Stimulated activated naive B cell treated with anti-CD40 and anti-IgM and Interleukin-4, amounts not matched to agents 10 μg/mL and 1 μg/mL and 100 μg/mL, for 72 hours (primary cell): ENCODE measurements around the gene PXYLP1.

ENCODE experiments used
- ATAC-seq, 2 donors: fragments of 150-1000 bp; cut with Tn5 transposase; replicated peaks; 2 replicates each; pipeline ENCODE4 v1.10.0; 2021; ENCODE audit warnings: moderate library complexity in 1 of 2
- DNase-seq: peaks from one replicate; pipeline ENCODE4 v3.0.0; 2021
- H3K27ac Mint-ChIP-seq: one replicate; pipeline ENCODE4 v1.8.0; 2022; ENCODE audit warnings: mild to moderate bottlenecking, mixed read lengths
- H3K27me3 Mint-ChIP-seq, 2 donors: one replicate each; pipeline ENCODE4 v1.8.0; 2022; ENCODE audit warnings: mixed read lengths in 2 of 2
- H3K36me3 Mint-ChIP-seq, 2 donors: one replicate each; pipeline ENCODE4 v1.8.0; 2022; ENCODE audit warnings: mixed read lengths in 2 of 2, mild to moderate bottlenecking in 1 of 2
- H3K4me1 Mint-ChIP-seq, 2 donors: one replicate each; pipeline ENCODE4 v1.8.0; 2022; ENCODE audit warnings: mixed read lengths in 2 of 2, mild to moderate bottlenecking in 1 of 2
- H3K4me3 Mint-ChIP-seq, 2 donors: one replicate each; pipeline ENCODE4 v1.8.0; 2022; ENCODE audit warnings: mild to moderate bottlenecking in 2 of 2, mixed read lengths in 2 of 2, moderate library complexity in 1 of 2
- H3K9me3 Mint-ChIP-seq, 2 donors: one replicate each; pipeline ENCODE4 v1.8.0; 2022; ENCODE audit warnings: mixed read lengths in 2 of 2, mild to moderate bottlenecking in 1 of 2

Gene PXYLP1

DNA sequence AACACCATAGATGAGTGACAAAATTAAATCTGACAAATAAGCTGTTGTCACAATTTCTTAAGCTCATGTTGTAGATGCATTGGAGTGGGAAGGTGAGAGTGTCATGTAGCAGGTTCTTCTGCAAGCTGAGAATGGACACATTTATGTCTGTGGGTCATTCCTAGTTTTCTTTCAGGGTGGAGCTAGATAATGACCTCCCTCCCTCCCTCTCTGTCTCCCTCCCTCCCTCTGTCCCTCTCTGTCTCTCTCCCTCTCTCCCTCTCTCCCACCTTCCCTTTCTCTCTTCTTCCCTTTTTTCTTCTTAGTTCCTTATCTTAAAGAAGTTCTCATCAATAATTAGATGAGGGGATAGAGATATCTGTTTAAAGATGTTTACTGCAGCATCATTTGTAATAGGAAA lies 36.0 kb downstream of the PXYLP1 start:
- Mint-ChIP-seq H3K36me3 (no peaks in the 10 kb centered on the region), H3K4me1 (peaks cover 12 to 23% of the 10 kb centered on the region in 2 donors), H3K27me3 (no peaks in the 10 kb centered on the region), H3K27ac (peak overlapping the region; percentile 68), H3K9me3 (no peaks in the 10 kb centered on the region), H3K4me3 (peak overlapping the region; percentile 84 to 90)
- no peak for DNase-seq
- no peak for ATAC-seq

DNA sequence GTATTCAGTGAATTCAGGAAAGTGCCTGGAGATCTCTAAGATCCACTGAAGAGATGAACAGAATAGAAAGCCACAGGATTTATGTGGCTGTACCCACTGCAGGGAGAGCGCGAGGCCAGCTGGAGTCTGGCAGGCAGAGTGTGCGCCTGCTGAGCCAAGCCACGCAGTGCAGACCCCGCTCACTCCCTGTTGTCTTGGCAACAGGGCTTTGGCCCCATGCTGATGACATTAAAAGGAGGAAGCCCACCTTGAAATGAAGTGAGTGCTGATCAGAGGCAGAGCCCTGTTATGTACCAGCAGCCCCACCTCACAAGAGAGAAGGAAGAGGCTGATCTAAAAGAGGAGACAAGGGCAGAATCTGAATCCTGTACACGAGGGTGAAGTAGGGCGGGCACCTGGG lies 36.7 kb downstream of the PXYLP1 start:
- Mint-ChIP-seq H3K27me3 (no peaks in the 10 kb centered on the region), H3K4me3 (no peak overlapping the region), H3K36me3 (no peaks in the 10 kb centered on the region), H3K9me3 (no peaks in the 10 kb centered on the region), H3K27ac (no peak overlapping the region), H3K4me1 (peaks cover 12 to 23% of the 10 kb centered on the region in 2 donors)
- no peak for DNase-seq
- ATAC-seq, result no peak

DNA sequence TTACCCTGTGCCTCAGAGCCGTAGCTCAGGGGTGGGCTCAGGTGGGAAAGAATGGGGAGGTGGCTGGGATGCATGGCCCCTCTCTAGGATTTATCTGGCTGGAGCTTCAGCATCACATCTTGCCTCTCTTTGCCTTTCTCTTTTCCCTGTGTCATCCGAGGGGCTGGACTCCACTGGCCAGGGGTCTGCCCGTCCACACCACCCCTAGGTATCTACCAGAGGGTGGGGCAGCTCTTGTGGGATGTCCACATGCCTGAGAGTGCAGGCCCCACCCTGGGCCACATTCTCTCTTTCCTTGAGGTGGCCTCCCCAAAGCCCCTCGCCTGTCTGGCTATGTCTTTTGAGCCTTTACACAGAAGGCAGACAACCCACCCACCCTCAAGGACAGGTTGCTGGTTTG lies 37.2 kb downstream of the PXYLP1 start:
- H3K27ac Mint-ChIP-seq, result no peak overlapping the region
- no peaks in the 10 kb centered on the region for H3K9me3 Mint-ChIP-seq
- no peaks in the 10 kb centered on the region for H3K36me3 Mint-ChIP-seq
- H3K4me1 Mint-ChIP-seq, result peaks cover 12 to 23% of the 10 kb centered on the region in 2 donors
- no peaks in the 10 kb centered on the region for H3K27me3 Mint-ChIP-seq
- no peak overlapping the region for H3K4me3 Mint-ChIP-seq
- DNase-seq (no peak), ATAC-seq (no peak)

DNA sequence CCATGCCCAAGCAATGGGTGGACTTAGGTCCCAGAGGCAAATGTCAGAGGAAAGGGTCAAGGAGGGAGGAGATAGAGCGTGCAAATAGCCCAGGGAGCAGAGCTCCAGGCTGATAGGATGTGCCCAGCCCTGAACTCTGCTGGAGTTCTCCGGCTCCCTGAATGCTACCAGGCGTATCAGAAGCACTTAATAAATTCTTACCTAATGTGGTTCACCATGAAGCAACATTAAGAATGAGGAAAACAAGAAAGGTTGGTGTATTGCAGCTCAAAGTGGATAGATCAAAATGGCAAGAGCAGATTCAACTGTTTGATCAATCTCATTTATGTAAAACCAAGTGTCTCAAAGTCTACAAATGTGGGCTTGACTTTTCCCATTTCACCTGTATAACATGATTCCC lies 38.3 kb downstream of the PXYLP1 start:
- H3K27ac Mint-ChIP-seq, result no peak overlapping the region

DNA sequence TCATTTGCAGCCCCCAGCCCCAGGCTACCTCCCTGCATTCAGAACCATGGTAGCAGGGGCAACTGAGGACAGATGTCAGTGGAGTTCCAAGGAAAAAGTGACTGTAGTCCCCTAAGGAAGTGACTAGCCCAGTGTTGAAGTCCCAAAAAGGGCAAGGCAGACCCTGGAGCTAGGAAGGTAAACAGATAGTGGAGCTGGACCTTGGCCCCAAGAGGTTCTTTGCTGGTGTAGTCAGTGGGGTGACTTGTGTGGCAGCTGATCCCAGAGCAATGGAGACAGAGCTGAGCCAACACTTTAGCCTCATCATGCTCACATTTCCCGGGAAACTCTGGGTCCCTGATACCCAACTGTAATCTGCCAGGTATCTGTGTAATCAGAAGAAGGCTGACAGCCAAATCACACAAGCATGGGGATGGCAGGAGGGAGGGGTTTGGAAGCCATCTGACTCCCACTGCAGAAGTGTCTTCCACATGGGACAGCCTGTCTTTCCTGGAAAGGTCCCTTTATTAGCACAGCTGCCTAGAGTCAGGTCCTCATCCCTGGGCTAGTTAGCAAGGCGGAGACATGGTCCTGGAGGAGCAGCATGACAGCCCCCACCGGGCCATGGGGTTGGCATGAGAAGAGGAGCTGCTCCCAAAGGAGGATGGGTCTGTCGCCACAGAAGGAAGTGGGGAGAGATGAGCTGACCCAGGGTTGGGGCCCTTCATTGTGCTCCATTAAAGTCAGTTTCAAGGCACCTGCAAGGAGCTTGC lies 39.8 kb downstream of the PXYLP1 start:
- H3K9me3 Mint-ChIP-seq, result no peaks in the 10 kb centered on the region
- no peak overlapping the region for H3K4me3 Mint-ChIP-seq
- H3K36me3 Mint-ChIP-seq, result peaks cover 0 to 2% of the 10 kb centered on the region in 2 donors
- H3K27ac Mint-ChIP-seq, result no peak overlapping the region
- ATAC-seq (no peak), DNase-seq (no peak)
- H3K27me3 Mint-ChIP-seq, result no peaks in the 10 kb centered on the region
- H3K4me1 Mint-ChIP-seq, result peaks cover 8 to 19% of the 10 kb centered on the region in 2 donors

More for the DNA sequence above, 38.3 kb downstream of the PXYLP1 start:
- Mint-ChIP-seq H3K9me3 (no peaks in the 10 kb centered on the region), H3K27me3 (no peaks in the 10 kb centered on the region), H3K4me1 (peaks cover 15 to 23% of the 10 kb centered on the region in 2 donors), H3K36me3 (peaks cover 0 to 2% of the 10 kb centered on the region in 2 donors), H3K4me3 (no peak overlapping the region)
- ATAC-seq, result no peak
- DNase-seq, result no peak

DNA sequence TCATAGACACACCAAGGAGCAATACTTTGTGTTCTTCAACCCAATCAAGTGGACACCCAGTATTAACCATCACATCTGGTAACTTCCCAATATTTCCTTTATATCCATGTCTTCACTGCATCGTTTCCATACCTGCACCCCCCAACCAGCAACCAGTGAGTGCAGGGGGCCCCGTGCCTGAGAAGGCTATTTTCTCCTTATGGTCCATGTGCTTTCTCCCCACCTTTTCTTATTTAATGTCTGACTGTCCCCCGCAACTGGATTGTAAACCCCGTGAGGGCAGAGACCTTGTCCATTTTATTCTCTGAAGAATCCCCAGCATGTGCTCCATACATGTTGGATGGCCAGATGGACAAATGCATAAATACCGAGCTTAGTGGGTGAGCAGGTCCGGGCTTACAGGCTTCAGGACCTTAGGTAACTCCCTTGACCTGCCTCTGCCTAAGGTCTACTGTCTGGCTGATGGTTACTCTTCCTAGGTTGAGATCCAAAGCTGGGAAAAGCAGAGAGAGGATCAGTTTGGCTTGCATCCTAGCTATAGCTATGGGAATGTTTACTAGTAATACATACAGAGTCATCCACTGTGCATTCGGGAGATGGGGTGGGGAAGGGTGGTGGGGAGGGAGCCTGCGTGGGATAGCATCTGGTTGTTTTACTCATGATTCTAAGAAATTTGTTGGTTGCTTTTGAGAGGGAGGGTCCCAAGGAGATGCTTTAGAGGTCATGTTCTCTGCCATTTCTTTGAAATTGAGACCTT lies 41.5 kb downstream of the PXYLP1 start:
- DNase-seq, result no peak
- Mint-ChIP-seq H3K27ac (no peak overlapping the region), H3K4me1 (peaks cover 3% of the 10 kb centered on the region in 2 donors), H3K36me3 (peaks cover 0 to 2% of the 10 kb centered on the region in 2 donors), H3K9me3 (no peaks in the 10 kb centered on the region), H3K27me3 (no peaks in the 10 kb centered on the region), H3K4me3 (no peak overlapping the region)
- no peak for ATAC-seq

DNA sequence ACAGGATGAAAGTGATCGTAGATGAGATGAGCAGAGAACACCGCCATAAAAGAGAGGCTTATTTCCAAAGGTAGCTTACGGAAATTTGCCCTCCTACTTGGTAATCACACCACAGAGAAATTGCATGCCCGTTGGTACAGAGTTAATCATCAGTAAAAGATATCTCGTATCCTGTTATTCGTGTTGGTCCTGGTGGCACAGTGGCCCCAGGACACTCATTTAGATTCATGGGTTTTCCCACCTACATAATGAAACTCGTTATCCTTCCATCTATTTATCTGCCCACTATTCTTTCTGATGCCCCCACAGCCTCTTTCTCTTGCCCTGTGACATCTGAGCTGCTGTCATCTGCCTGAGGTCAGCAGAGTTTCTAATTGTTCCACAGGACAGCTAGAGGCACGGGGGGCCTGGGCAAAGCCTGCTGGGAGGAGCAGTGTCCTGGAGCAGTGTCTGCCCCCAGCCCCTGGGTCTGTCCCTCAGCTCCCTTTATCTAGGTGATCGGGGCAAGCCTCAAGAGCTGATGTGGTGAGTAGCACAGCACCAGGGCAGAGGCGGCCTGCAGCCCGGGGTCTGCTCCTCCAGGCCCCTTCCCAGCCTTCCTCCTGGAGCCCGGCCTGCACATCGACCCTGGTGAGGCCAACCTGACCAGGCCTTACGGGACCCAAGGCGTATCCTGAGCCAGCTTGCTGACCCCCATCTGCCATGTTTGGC lies 42.2 kb downstream of the PXYLP1 start:
- Mint-ChIP-seq H3K4me1 (peaks cover 0 to 3% of the 10 kb centered on the region in 2 donors), H3K4me3 (no peak overlapping the region), H3K27ac (no peak overlapping the region), H3K36me3 (peaks cover 0 to 2% of the 10 kb centered on the region in 2 donors), H3K27me3 (no peaks in the 10 kb centered on the region), H3K9me3 (no peaks in the 10 kb centered on the region)
- DNase-seq (no peak), ATAC-seq (no peak)

DNA sequence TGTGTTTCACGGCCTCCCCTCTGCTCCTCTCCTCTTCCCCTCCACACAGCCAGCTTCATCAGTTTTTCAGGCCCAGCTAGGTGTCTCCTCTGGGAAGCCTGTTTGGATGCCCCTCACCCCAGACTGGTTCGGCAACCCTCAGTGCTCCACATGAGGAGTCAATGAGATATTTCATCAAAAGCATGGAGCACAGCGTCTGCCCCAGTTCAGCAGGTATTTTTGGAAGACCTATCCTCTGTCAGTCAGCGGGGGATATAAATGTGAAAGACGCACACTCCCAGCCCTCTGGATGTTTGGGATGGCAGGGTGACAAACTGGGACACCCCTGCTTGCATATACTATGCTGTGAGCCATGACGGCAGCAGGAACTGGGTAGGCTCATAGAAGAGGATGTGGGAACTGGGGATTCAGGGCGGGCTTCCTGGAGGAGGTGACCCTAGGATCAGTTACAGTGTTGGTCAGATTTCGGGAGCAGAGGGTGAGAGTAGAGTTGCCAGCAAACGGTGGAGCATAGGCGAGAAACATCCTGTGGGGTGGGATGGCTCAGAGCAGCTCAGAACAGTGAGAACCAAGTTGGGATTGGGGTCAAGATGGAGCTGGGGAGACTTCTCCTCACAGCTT lies 42.9 kb downstream of the PXYLP1 start:
- Mint-ChIP-seq H3K9me3 (no peaks in the 10 kb centered on the region), H3K27me3 (no peaks in the 10 kb centered on the region), H3K4me1 (peaks cover 0 to 3% of the 10 kb centered on the region in 2 donors), H3K36me3 (peaks cover 0 to 2% of the 10 kb centered on the region in 2 donors), H3K27ac (no peak overlapping the region), H3K4me3 (no peak overlapping the region)
- ATAC-seq, result no peak
- no peak for DNase-seq

DNA sequence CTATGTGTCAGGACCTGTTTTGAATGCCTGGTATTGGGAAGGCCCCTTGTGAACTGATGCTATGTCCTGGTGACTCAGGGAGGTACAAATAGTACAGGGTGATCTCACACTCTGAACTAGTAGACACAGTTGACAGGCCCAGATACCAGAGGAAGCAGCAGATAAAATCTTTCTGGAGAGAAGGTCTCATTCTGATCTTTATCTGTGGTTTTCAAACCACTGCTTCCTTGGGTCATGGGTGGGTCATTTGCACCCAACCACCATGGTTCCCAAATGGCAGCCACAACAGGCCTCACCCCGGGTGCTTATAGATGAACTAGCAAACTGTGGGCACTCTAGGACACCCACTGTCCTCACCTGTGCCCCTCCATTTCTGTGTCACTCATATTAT lies 43.4 kb downstream of the PXYLP1 start:
- H3K4me3 Mint-ChIP-seq, result no peak overlapping the region
- DNase-seq (no peak), ATAC-seq (peak; percentile 53 to 70)
- peaks cover 0 to 3% of the 10 kb centered on the region in 2 donors for H3K4me1 Mint-ChIP-seq
- no peaks in the 10 kb centered on the region for H3K9me3 Mint-ChIP-seq
- no peak overlapping the region for H3K27ac Mint-ChIP-seq
- H3K36me3 Mint-ChIP-seq, result peaks cover 0 to 3% of the 10 kb centered on the region in 2 donors
- no peaks in the 10 kb centered on the region for H3K27me3 Mint-ChIP-seq

DNA sequence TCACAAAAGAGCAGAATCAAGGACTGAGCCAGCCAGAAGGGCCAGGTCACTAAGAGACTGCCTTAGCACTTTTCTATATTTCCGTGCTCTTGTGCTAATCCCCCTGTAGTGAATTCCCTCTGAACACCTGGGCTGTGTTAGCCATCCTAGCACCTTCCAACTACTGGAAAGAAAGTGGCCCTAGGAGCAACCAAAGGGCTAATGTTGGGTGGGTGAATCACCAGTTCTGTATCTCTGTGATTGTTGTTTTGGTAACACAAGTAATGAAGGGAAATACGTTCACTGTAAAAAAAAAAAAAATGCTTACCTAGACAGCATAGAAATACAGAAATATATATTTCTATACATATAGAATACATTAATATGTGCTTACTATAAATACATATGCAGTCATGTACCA lies 43.9 kb downstream of the PXYLP1 start:
- H3K36me3 Mint-ChIP-seq, result peaks cover 0 to 3% of the 10 kb centered on the region in 2 donors
- ATAC-seq (no peak), DNase-seq (no peak)
- H3K9me3 Mint-ChIP-seq, result no peaks in the 10 kb centered on the region
- H3K27me3 Mint-ChIP-seq, result no peaks in the 10 kb centered on the region
- H3K4me3 Mint-ChIP-seq, result no peak overlapping the region
- no peak overlapping the region for H3K27ac Mint-ChIP-seq
- peaks cover 0 to 3% of the 10 kb centered on the region in 2 donors for H3K4me1 Mint-ChIP-seq

DNA sequence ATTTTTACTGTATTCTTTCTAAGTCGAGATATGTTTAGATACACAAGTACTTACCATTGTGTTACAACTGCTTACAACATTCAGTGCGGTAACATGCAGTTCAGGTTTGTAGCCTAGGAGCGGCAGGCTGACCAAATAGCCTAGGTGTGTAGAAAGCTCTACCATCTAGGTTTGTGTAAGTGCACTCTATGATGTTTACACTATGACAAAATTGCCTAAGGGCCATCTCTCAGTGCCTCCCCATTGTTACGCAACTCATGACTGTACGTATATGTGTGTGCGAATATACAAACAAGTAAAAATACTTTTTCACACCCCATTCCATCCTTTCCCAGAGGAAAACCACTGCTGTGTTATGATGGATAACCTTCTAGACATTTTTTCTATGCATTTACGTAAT lies 44.3 kb downstream of the PXYLP1 start:
- peaks cover 0 to 3% of the 10 kb centered on the region in 2 donors for H3K4me1 Mint-ChIP-seq
- H3K4me3 Mint-ChIP-seq, result no peak overlapping the region
- peaks cover 0 to 3% of the 10 kb centered on the region in 2 donors for H3K36me3 Mint-ChIP-seq
- no peaks in the 10 kb centered on the region for H3K9me3 Mint-ChIP-seq
- ATAC-seq (no peak), DNase-seq (no peak)
- H3K27ac Mint-ChIP-seq, result no peak overlapping the region
- H3K27me3 Mint-ChIP-seq, result no peaks in the 10 kb centered on the region

DNA sequence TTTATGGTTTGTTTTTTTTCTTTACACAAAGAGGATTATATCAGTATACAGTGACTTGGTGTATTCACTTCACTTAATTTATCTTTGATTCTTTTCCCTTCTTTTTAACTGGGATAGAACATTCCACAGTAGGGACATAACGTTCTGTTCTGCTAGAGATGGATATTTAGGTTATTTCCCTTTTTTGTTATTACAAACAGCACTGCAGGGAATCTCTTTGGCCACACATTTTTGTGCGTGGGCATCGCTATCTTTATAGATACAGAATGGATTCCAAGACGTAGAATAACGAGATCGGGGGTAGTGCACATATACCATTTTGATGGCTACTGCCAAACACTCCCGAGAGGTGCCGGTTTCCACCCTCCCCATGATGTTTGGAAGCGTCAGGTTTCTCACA lies 44.8 kb downstream of the PXYLP1 start:
- peaks cover 0 to 3% of the 10 kb centered on the region in 2 donors for H3K4me1 Mint-ChIP-seq
- peaks cover 0 to 7% of the 10 kb centered on the region in 2 donors for H3K36me3 Mint-ChIP-seq
- DNase-seq (no peak), ATAC-seq (no peak)
- no peaks in the 10 kb centered on the region for H3K9me3 Mint-ChIP-seq
- no peaks in the 10 kb centered on the region for H3K27me3 Mint-ChIP-seq
- no peak overlapping the region for H3K4me3 Mint-ChIP-seq
- H3K27ac Mint-ChIP-seq, result no peak overlapping the region

DNA sequence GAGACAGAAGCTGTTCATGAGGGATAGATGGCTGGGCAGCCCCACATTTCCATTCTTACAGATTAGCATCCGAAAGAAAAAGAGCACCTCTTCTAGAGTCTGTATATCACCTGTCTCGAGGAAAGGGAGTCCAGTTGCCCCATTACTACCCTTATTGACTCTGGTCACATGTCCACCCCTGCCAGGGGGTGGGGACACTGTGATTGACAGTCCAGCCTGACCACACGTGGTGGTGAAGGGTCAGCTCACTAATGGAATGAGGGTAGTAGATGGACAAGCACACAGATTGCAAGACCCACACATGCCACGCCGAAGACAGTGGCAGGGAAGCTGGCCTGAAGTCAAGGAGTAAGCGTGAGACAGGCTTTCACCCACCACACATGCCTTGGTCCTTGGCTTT lies 45.8 kb downstream of the PXYLP1 start:
- DNase-seq (no peak), ATAC-seq (no peak)
- Mint-ChIP-seq H3K27me3 (no peaks in the 10 kb centered on the region), H3K4me3 (no peak overlapping the region), H3K27ac (no peak overlapping the region), H3K4me1 (peaks cover 0 to 3% of the 10 kb centered on the region in 2 donors), H3K36me3 (peaks cover 5 to 8% of the 10 kb centered on the region in 2 donors), H3K9me3 (no peaks in the 10 kb centered on the region)
